Measurements from ENCODE around the gene DLG3. TPM values are rescaled to one million over a fixed set of nuclear protein-coding genes. Genes with fewer than 3 reads are reported as not detected.

Gene DLG3
- total and polyA plus RNA-seq, 11 donors: 6.1 to 14.8 (median 9.6) TPM

DNA sequence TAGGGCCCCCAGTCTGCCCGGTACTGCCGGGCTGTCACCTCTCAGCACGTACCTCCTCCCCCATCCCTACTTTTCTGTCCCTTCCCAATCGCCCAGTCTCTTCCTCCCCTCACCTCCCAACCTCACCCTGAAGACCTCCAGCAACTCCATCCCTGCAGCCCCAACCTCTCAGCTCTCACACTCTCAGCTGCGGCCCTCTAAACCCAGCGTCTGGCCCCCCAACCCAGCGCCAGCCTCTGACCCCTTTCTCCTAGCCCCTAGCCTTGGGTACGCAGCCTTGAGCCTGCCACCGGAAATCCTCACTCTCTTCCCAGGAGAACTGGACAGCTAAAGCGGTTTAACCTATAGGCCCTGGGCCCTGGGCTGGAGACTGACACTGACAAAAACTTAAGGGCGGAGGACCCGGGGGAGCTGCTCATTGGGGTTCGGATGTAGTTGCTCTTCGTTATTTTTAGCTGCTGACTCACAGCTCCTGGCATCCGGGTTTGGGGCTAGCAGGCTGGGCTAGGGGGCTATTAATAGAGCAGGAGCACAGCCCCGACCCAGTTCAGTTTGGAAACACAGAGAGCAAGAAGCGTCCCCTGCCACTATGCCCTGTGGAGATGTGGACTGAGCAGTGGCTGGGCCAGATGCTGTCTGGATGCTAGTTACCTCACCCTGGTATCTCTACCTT is 9.6 kb upstream of the DLG3 start:
- peaks cover 0 to 20% (median 3%) of the 10 kb centered on the region in 12 donors for H3K4me1 ChIP-seq
- H3K4me3 ChIP-seq: peak overlapping the region; percentile 35 to 94 (median 68)
- no peaks in the 10 kb centered on the region for H3K9me3 ChIP-seq
- no peaks in the 10 kb centered on the region for H3K36me3 ChIP-seq
- 9 to 43% (median 24%) methylated on average over 17 of the region's 17 CpGs for WGBS, 4 donors
- peak; percentile 70 to 78 (median 71) for ATAC-seq
- peaks cover 0 to 18% (median 0%) of the 10 kb centered on the region in 9 donors for H3K27me3 ChIP-seq
- intact Hi-C loops (cut with DNase I): loop anchor here in 5 of 10 donors (5.0 to 10.0 kb wide), 5 partner anchors 140 to 240 kb away; partner anchors contain the start of genes PDZD11 (in 2 of the 5), KIF4A (in 1 of the 5) and RAB41 (in 1 of the 5)
- DNase-seq: peak; percentile 60 to 79 (median 70)
- TF ChIP-seq POLR2A (IDR thresholded peaks at IDR 0.05) (peak in 1 of 2 donors; percentile 19), CTCF (IDR thresholded peaks at IDR 0.05) (no peak)
- H3K27ac ChIP-seq: peak overlapping the region; percentile 62 to 97 (median 83)

DNA sequence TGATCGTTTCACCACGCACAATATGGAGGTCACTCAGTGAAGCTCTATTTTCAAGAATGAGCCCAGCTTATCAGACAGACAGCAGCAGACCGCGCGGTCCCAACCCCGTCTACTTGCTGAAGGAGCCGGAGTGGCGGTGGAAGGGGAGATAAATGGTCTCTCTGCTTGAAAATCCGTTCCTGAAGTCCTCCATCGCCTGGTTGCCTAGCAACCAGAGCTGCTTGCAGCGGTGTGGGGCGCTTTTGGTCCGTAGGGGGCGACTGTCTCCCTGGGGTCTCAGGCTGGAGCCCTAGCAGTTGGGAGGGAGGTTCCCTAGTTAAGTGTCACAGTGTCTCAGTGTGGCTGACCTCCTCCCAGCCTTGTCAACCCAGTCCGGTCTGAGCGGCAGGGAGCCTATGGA is 8.3 kb upstream of the DLG3 start:
- Histone ChIP-seq H3K27ac (peak overlapping the region in 5 of 12 donors; percentile 75 to 97 (median 93)), H3K9me3 (no peaks in the 10 kb centered on the region), H3K27me3 (peaks cover 0 to 23% (median 0%) of the 10 kb centered on the region in 9 donors), H3K4me1 (peaks cover 0 to 20% (median 3%) of the 10 kb centered on the region in 12 donors), H3K36me3 (no peaks in the 10 kb centered on the region), H3K4me3 (no peak overlapping the region)
- ATAC-seq (no peak), DNase-seq (no peak)
- intact Hi-C loops (cut with DNase I): loop anchor here in 3 of 10 donors (10.0 kb wide), 3 partner anchors 142 to 242 kb away; partner anchors contain the start of genes KIF4A (in 1 of the 3), PDZD11 (in 1 of the 3) and RAB41 (in 1 of the 3)
- peak in 2 of 12 donors; percentile 5 to 19 for TF ChIP-seq CTCF (IDR thresholded peaks at IDR 0.05)
- no peak for TF ChIP-seq POLR2A (IDR thresholded peaks at IDR 0.05)
- 21 to 43% (median 32%) methylated on average over 10 to 16 of the region's 16 CpGs for WGBS, 4 donors

- Histone ChIP-seq H3K9me3 (no peaks in the 10 kb centered on the region), H3K36me3 (no peaks in the 10 kb centered on the region), H3K27me3 (peaks cover 0 to 28% (median 0%) of the 10 kb centered on the region in 9 donors), H3K27ac (no peak overlapping the region), H3K4me3 (no peak overlapping the region), H3K4me1 (peaks cover 0 to 20% (median 3%) of the 10 kb centered on the region in 12 donors)
- DNase-seq (no peak), ATAC-seq (no peak)
- intact Hi-C loops (cut with DNase I): loop anchor here in 3 of 10 donors (10.0 kb wide), 3 partner anchors 142 to 242 kb away; partner anchors contain the start of genes KIF4A (in 1 of the 3), PDZD11 (in 1 of the 3) and RAB41 (in 1 of the 3)
- no peak for TF ChIP-seq POLR2A (IDR thresholded peaks at IDR 0.05)
- TF ChIP-seq CTCF (IDR thresholded peaks at IDR 0.05): no peak
- 31 to 45% (median 40%) methylated on average over 2 of the region's 2 CpGs for WGBS, 4 donors
Measured at GRCh38 chrX:70437011-70437410, 7.6 kb upstream of the DLG3 start.

Data from heart left ventricle (tissue), 16 donors.